Suprapubic skin (tissue), 3 donors: ENCODE measurements around the gene ODAD3.

ENCODE experiments used
- POLR2A ChIP-seq, 2 donors: fragments of 450-650 bp; IDR thresholded peaks; one replicate each; pipeline ENCODE4 v1.6.1; 2017; ENCODE audit warnings: antibody characterized with exemption in 2 of 2, mild to moderate bottlenecking in 2 of 2, moderate library complexity in 2 of 2
- TF ChIP-seq, protein P1 (sequence below), 2 donors: fragments of 200-600 bp in 1 of 2; fragments of 450-650 bp in 1 of 2; sonication (generic) in 1 of 2; IDR thresholded peaks; one replicate each; pipeline ENCODE4 v1.5.1; 2016 to 2019; ENCODE audit warnings: antibody characterized with exemption in 2 of 2, mild to moderate bottlenecking in 1 of 2, moderate library complexity in 1 of 2

DNA sequence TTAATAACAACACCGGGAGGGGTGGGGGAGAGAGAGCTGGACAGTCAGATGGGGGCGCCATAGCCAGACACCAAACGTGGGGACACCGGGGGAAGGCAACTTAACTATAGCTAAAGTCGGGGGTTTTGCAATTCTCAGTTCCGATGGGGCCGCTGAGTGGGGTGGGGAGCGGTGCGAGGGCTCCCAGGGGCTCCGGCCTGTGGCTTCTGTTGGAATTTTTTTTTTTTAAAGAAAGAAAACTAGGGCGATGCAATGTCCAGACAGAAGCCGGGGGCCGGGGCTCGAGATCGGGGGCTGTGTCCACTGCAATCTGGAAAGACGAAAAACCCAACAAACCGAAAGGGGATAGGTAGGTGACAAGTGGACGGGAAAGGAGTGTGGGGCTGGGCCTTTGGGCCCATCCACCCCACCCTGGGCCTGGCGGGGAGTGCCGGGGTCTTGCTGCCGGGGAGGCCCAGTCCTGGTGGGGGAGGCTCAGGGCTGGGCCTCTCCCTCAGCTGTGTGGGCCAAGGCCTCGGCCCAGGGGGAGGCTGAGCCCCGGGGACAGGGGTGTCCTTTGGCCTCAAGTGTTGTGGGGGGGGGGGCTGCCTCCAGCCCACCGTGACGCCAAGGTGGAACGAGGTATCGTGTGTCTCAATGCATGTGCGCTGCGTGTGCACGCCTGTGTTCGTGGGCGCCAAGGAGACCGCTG, 17.8 kb upstream of the ODAD3 start:
- TF ChIP-seq, protein P1, sequence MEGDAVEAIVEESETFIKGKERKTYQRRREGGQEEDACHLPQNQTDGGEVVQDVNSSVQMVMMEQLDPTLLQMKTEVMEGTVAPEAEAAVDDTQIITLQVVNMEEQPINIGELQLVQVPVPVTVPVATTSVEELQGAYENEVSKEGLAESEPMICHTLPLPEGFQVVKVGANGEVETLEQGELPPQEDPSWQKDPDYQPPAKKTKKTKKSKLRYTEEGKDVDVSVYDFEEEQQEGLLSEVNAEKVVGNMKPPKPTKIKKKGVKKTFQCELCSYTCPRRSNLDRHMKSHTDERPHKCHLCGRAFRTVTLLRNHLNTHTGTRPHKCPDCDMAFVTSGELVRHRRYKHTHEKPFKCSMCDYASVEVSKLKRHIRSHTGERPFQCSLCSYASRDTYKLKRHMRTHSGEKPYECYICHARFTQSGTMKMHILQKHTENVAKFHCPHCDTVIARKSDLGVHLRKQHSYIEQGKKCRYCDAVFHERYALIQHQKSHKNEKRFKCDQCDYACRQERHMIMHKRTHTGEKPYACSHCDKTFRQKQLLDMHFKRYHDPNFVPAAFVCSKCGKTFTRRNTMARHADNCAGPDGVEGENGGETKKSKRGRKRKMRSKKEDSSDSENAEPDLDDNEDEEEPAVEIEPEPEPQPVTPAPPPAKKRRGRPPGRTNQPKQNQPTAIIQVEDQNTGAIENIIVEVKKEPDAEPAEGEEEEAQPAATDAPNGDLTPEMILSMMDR (IDR thresholded peaks at IDR 0.05): no peak
- no peak for TF ChIP-seq POLR2A (IDR thresholded peaks at IDR 0.05)
